ENCODE results near the gene CGB5. TPM values are rescaled to one million over a fixed set of nuclear protein-coding genes. Genes with fewer than 3 reads are reported as not detected.
"Not testable (repeated sequence)": the region's sequence is repeated elsewhere in the genome, so short reads cannot be mapped to it uniquely, and the experiment has no call there.

CGB5 gene
- total RNA-seq, 1 donor from 2014 or later: not detected

- H3K27me3 ChIP-seq: no peaks in the 10 kb centered on the region
Observed at GRCh38 chr19:49073514-49074378, 30.1 kb downstream of the CGB5 start.

GRCh38 chr19:49074869-49075268, 31.2 kb downstream of the CGB5 start:
- DNase-seq (ENCODE audit: extremely low spot score in 2 of 2); H3K9me3 ChIP-seq; H3K4me1 ChIP-seq; intact Hi-C loops (cut with DNase I); H3K4me3 ChIP-seq; H3K27me3 ChIP-seq; H3K27ac ChIP-seq; H3K36me3 ChIP-seq: not testable (repeated sequence)
- TF ChIP-seq CTCF (IDR thresholded peaks at IDR 0.05): peak; percentile 32 to 66 (median 59)

More at GRCh38 chr19:49073514-49074378, 30.1 kb downstream of the CGB5 start:
- no peaks in the 10 kb centered on the region for H3K36me3 ChIP-seq
- intact Hi-C loops (cut with DNase I): no loop called here
- no peak overlapping the region for H3K4me3 ChIP-seq
- H3K4me1 ChIP-seq: peaks cover 6% of the 10 kb centered on the region
- no peak overlapping the region for H3K27ac ChIP-seq
- no peaks in the 10 kb centered on the region for H3K9me3 ChIP-seq
- TF ChIP-seq POLR2A (IDR thresholded peaks at IDR 0.05) (no peak), CTCF (IDR thresholded peaks at IDR 0.05) (no peak), POLR2AphosphoS5 (IDR thresholded peaks at IDR 0.05; ENCODE audit: insufficient read depth in 1 of 2, low read depth in 1 of 2) (no peak)
- DNase-seq (ENCODE audit: extremely low spot score in 2 of 2): no peak

GRCh38 chr19:49080392-49080791, 36.7 kb downstream of the CGB5 start:
- no peak for DNase-seq (ENCODE audit: extremely low spot score in 2 of 2)
- no peak overlapping the region for H3K27ac ChIP-seq
- intact Hi-C loops (cut with DNase I): no loop called here
- no peaks in the 10 kb centered on the region for H3K36me3 ChIP-seq
- no peaks in the 10 kb centered on the region for H3K9me3 ChIP-seq
- H3K4me1 ChIP-seq: peaks cover 7% of the 10 kb centered on the region
- H3K4me3 ChIP-seq: no peak overlapping the region
- no peaks in the 10 kb centered on the region for H3K27me3 ChIP-seq
- TF ChIP-seq POLR2A (IDR thresholded peaks at IDR 0.05) (no peak), CTCF (IDR thresholded peaks at IDR 0.05) (no peak), POLR2AphosphoS5 (IDR thresholded peaks at IDR 0.05; ENCODE audit: insufficient read depth in 1 of 2, low read depth in 1 of 2) (no peak)

DNA sequence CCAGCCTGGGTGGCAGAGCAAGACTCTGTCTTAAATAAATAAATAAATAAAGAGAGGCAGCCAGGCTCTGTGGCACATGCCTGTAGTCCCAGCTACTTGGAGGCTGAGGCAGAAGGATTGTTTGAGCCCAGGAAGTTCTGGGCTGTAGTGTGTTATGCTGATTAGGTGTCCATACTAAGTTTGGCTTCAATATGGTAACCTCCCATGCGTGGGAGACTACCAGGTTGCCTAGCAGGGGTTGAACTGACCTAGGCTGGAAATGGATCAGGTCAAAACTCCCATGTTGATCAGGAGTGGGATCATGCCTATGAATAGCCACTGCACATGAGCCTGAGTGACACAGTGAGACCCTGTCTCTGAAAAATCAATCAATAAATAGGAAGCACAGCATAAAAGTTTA, 37.6 kb downstream of the CGB5 start:
- Histone ChIP-seq H3K27me3 (no peaks in the 10 kb centered on the region), H3K27ac (no peak overlapping the region), H3K9me3 (no peaks in the 10 kb centered on the region), H3K4me3 (no peak overlapping the region), H3K36me3 (no peaks in the 10 kb centered on the region), H3K4me1 (peaks cover 11% of the 10 kb centered on the region)
- TF ChIP-seq CTCF (IDR thresholded peaks at IDR 0.05) (no peak), POLR2AphosphoS5 (IDR thresholded peaks at IDR 0.05; ENCODE audit: insufficient read depth in 1 of 2, low read depth in 1 of 2) (no peak), POLR2A (IDR thresholded peaks at IDR 0.05) (no peak)
- DNase-seq (ENCODE audit: extremely low spot score in 2 of 2): no peak
- intact Hi-C loops (cut with DNase I): no loop called here

Data from vagina (tissue), 2 donors.